Pancreas (tissue), 10 donors: Measurements from ENCODE around the gene BRICD5. TPM values are rescaled to one million over a fixed set of nuclear protein-coding genes. Genes with fewer than 3 reads are reported as not detected.

Experiments
- ATAC-seq, 4 donors: fragments of 200-7000 bp; cut with Tn5 transposase; one replicate each; pipeline versions ENCODE4 v1.8.0 to v1.9.1; 2020; ENCODE audit warnings: mild to moderate bottlenecking in 4 of 4, moderate library complexity in 4 of 4
- DNase-seq, 6 donors: peaks; one replicate each; pipeline ENCODE4 v3.0.0-alpha.2; 2020
- FAIRE-seq: peaks from 2 replicates; lab custom pipeline; 2012; peaks lifted over from hg19 to GRCh38; lab: Jason Lieb, UNC
- H3K27ac ChIP-seq, 4 donors: fragments of 200-600 bp; sonication (generic); 1 replicate in 3 of 4; 2 replicates in 1 of 4; pipeline versions ENCODE4 v1.5.0 to v1.8.0; 2020
- H3K27me3 ChIP-seq, 4 donors: fragments of 200-600 bp; one replicate each; pipeline ENCODE4 v1.8.0; 2021
- H3K36me3 ChIP-seq, 3 donors: fragments of 200-600 bp; sonication (generic) in 1 of 3; one replicate each; pipeline versions ENCODE4 v1.5.0 to v1.8.0; 2020 to 2021
- H3K4me1 ChIP-seq, 3 donors: fragments of 200-600 bp; one replicate each; pipeline ENCODE4 v1.8.0; 2021
- H3K4me3 ChIP-seq, 4 donors: fragments of 200-600 bp; sonication (generic) in 2 of 4; one replicate each; pipeline versions ENCODE4 v1.5.0 to v1.8.0; 2020 to 2021
- H3K9me3 ChIP-seq, 4 donors: fragments of 200-600 bp; one replicate each; pipeline ENCODE4 v1.8.0; 2021
- CTCF ChIP-seq, 4 donors: fragments of 200-600 bp; sonication (generic) in 3 of 4; IDR thresholded peaks; one replicate each; pipeline versions ENCODE4 v1.5.0 to v1.8.0; 2021; ENCODE audit warnings: antibody characterized with exemption in 4 of 4
- WGBS, 2 donors: extraction: QIAGEN DNeasy Blood & Tissue Kit; methylation state at CpG; one replicate each; pipeline ENCODE4 v1.1.7; 2013; 5-methylcytosine and 5-hydroxymethylcytosine counted together
- intact Hi-C, 3 donors: fragments of 100-400 bp; cut with DNase I; formaldehyde crosslinking; loops; one replicate each; pipeline versions ENCODE4 v1.11.1 to v1.14.2; 2022
- polyA plus RNA-seq, 2 donors: library from polyadenylated mRNA; stranded (reverse); fragments of 200-250 nt; gene quantifications; one replicate each; pipeline ENCODE4 v1.2.3, GENCODE V29; 2013
- total RNA-seq, 6 donors: library from RNA; stranded (reverse); fragmentation: NEBNext Ultra II Directional in 4 of 6; extraction: Animal tissue kit (Norgen Biotek cat#: 25700) in 4 of 6; gene quantifications; one replicate each; pipeline versions ENCODE4 v1.2.1 to v1.2.4, GENCODE V29; 2021 to 2023
- donor health status: healthy with polysubstance abuse.
- donor health status: DM: no; HTN: no; CAD: no; lungs with moderate emphysema.
- donor health status: DM: no; HTN: no; CAD: no.
- donor health status: control.
- donor health status: control.
- donor health status: Bipolar disorder and iron deficiency.
- donor health status: DM: yes; HTN: yes; CAD: no.
- donor health status: DM: no; HTN: no; CAD: no.
- donor health status: DM: no; HTN: no; CAD: no.
- donor health status: DM: yes; HTN: yes; CAD: no.

Gene BRICD5
- total and polyA plus RNA-seq, 8 donors: 1.0 to 24.5 (median 2.1) TPM

- peaks cover 4 to 50% (median 31%) of the 10 kb centered on the region in 3 donors for H3K36me3 ChIP-seq
- no peak for FAIRE-seq
- no peak for TF ChIP-seq CTCF (IDR thresholded peaks at IDR 0.05)
- ATAC-seq: no peak
- 93% methylated on average over 40 to 41 of the region's 41 CpGs for WGBS, 2 donors
- no peaks in the 10 kb centered on the region for H3K9me3 ChIP-seq
- H3K27me3 ChIP-seq: no peaks in the 10 kb centered on the region
- H3K4me3 ChIP-seq: no peak overlapping the region
- peak in 1 of 6 donors; percentile 63 for DNase-seq
- peaks cover 0 to 6% (median 0%) of the 10 kb centered on the region in 3 donors for H3K4me1 ChIP-seq
- intact Hi-C loops: no loop called here
- no peak overlapping the region for H3K27ac ChIP-seq
These were observed 21.7 kb upstream of the BRICD5 start for GRCh38 chr16:2232094-2232990.

GRCh38 chr16:2231016-2231931, 20.6 kb upstream of the BRICD5 start:
- Histone ChIP-seq H3K36me3 (peaks cover 4 to 50% (median 31%) of the 10 kb centered on the region in 3 donors), H3K27ac (no peak overlapping the region), H3K4me3 (no peak overlapping the region), H3K9me3 (no peaks in the 10 kb centered on the region), H3K27me3 (no peaks in the 10 kb centered on the region), H3K4me1 (no peaks in the 10 kb centered on the region)
- DNase-seq (no peak), ATAC-seq (peak in 2 of 4 donors; percentile 25 to 49), FAIRE-seq (no peak)
- no peak for TF ChIP-seq CTCF (IDR thresholded peaks at IDR 0.05)
- WGBS, 2 donors: 90 to 91% methylated on average over 29 of the region's 29 CpGs
- intact Hi-C loops: no loop called here

- DNase-seq (peak in 1 of 6 donors; percentile 79), ATAC-seq (peak in 1 of 4 donors; percentile 17), FAIRE-seq (no peak)
- Histone ChIP-seq H3K27ac (no peak overlapping the region), H3K4me1 (peaks cover 0 to 3% (median 0%) of the 10 kb centered on the region in 3 donors), H3K27me3 (no peaks in the 10 kb centered on the region), H3K36me3 (peaks cover 4 to 50% (median 31%) of the 10 kb centered on the region in 3 donors), H3K9me3 (no peaks in the 10 kb centered on the region), H3K4me3 (no peak overlapping the region)
- no peak for TF ChIP-seq CTCF (IDR thresholded peaks at IDR 0.05)
- intact Hi-C loops: no loop called here
- WGBS, 2 donors: 79 to 85% methylated on average over 13 of the region's 13 CpGs
These were observed 19.7 kb upstream of the BRICD5 start for GRCh38 chr16:2230376-2230775.

GRCh38 chr16:2229632-2230250, 19.1 kb upstream of the BRICD5 start:
- Histone ChIP-seq H3K4me3 (no peak overlapping the region), H3K27me3 (no peaks in the 10 kb centered on the region), H3K9me3 (no peaks in the 10 kb centered on the region), H3K27ac (no peak overlapping the region), H3K4me1 (peaks cover 4 to 7% (median 5%) of the 10 kb centered on the region in 3 donors), H3K36me3 (peaks cover 4 to 44% (median 26%) of the 10 kb centered on the region in 3 donors)
- DNase-seq (peak in 1 of 6 donors; percentile 68), FAIRE-seq (no peak), ATAC-seq (no peak)
- 90 to 91% methylated on average over 22 to 23 of the region's 23 CpGs for WGBS, 2 donors
- TF ChIP-seq CTCF (IDR thresholded peaks at IDR 0.05): no peak
- intact Hi-C loops: no loop called here
